ENCODE results near the gene CYP27B1. TPM values are rescaled to one million over a fixed set of nuclear protein-coding genes. Genes with fewer than 3 reads are reported as not detected.

Gene CYP27B1
- total RNA-seq, 1 donor from 2014 or later: 5.2 TPM

GRCh38 chr12:57738661-57739237 is 28.1 kb downstream of the CYP27B1 start, which contains the start of gene AGAP2:
Gene AGAP2, minus strand, starts transcription at chr12:57738742. Its CDS starts 496 bp downstream, at chr12:57738246.
- TF ChIP-seq CTCF (IDR thresholded peaks at IDR 0.05; ENCODE audit: insufficient read depth, low read length, poor library complexity, severe bottlenecking): no peak
- H3K27me3 ChIP-seq (ENCODE audit: control insufficient read depth, insufficient read depth, low read length): peaks cover 82% of the 10 kb centered on the region
- no peak within 1 kb of the TSS for H3K4me3 ChIP-seq (ENCODE audit: low read depth, low read length)
- no peak for DNase-seq (ENCODE audit: low read depth)
- no peaks in the 10 kb centered on the region for H3K36me3 ChIP-seq (ENCODE audit: control insufficient read depth, insufficient read depth, low read length)

GRCh38 chr12:57737467-57738460 is 29.1 kb downstream of the CYP27B1 start:
- Histone ChIP-seq H3K36me3 (ENCODE audit: control insufficient read depth, insufficient read depth, low read length) (no peaks in the 10 kb centered on the region), H3K4me3 (ENCODE audit: low read depth, low read length) (no peak overlapping the region), H3K27me3 (ENCODE audit: control insufficient read depth, insufficient read depth, low read length) (peaks cover 91% of the 10 kb centered on the region)
- peak; percentile 5 for TF ChIP-seq CTCF (IDR thresholded peaks at IDR 0.05; ENCODE audit: insufficient read depth, low read length, poor library complexity, severe bottlenecking)
- no peak for DNase-seq (ENCODE audit: low read depth)

GRCh38 chr12:57736741-57737466 is 30.0 kb downstream of the CYP27B1 start:
- no peak for TF ChIP-seq CTCF (IDR thresholded peaks at IDR 0.05; ENCODE audit: insufficient read depth, low read length, poor library complexity, severe bottlenecking)
- no peak overlapping the region for H3K4me3 ChIP-seq (ENCODE audit: low read depth, low read length)

GRCh38 chr12:57735952-57736740 is 30.7 kb downstream of the CYP27B1 start:
- peaks cover 93% of the 10 kb centered on the region for H3K27me3 ChIP-seq (ENCODE audit: control insufficient read depth, insufficient read depth, low read length)
- TF ChIP-seq CTCF (IDR thresholded peaks at IDR 0.05; ENCODE audit: insufficient read depth, low read length, poor library complexity, severe bottlenecking): peak; percentile 44
- H3K4me3 ChIP-seq (ENCODE audit: low read depth, low read length): no peak overlapping the region
- DNase-seq (ENCODE audit: low read depth): no peak
- no peaks in the 10 kb centered on the region for H3K36me3 ChIP-seq (ENCODE audit: control insufficient read depth, insufficient read depth, low read length)

More at GRCh38 chr12:57736741-57737466, 30.0 kb downstream of the CYP27B1 start:
- Histone ChIP-seq H3K27me3 (ENCODE audit: control insufficient read depth, insufficient read depth, low read length) (peaks cover 95% of the 10 kb centered on the region), H3K36me3 (ENCODE audit: control insufficient read depth, insufficient read depth, low read length) (no peaks in the 10 kb centered on the region)
- DNase-seq (ENCODE audit: low read depth): no peak

GRCh38 chr12:57735198-57735855 is 31.6 kb downstream of the CYP27B1 start:
- DNase-seq (ENCODE audit: low read depth): no peak
- H3K27me3 ChIP-seq (ENCODE audit: control insufficient read depth, insufficient read depth, low read length): peaks cover 88% of the 10 kb centered on the region
- no peak overlapping the region for H3K4me3 ChIP-seq (ENCODE audit: low read depth, low read length)

More at GRCh38 chr12:57735198-57735855, 31.6 kb downstream of the CYP27B1 start:
- H3K36me3 ChIP-seq (ENCODE audit: control insufficient read depth, insufficient read depth, low read length): no peaks in the 10 kb centered on the region
- TF ChIP-seq CTCF (IDR thresholded peaks at IDR 0.05; ENCODE audit: insufficient read depth, low read length, poor library complexity, severe bottlenecking): no peak

Measured in kidney epithelial cell (primary cell).